Measurements from ENCODE around the gene SLC39A3. TPM values are rescaled to one million over a fixed set of nuclear protein-coding genes. Genes with fewer than 3 reads are reported as not detected.

Gene SLC39A3
- total RNA-seq, 4 donors from 2014 or later: 29.8 to 42.5 (median 36.2) TPM

DNA sequence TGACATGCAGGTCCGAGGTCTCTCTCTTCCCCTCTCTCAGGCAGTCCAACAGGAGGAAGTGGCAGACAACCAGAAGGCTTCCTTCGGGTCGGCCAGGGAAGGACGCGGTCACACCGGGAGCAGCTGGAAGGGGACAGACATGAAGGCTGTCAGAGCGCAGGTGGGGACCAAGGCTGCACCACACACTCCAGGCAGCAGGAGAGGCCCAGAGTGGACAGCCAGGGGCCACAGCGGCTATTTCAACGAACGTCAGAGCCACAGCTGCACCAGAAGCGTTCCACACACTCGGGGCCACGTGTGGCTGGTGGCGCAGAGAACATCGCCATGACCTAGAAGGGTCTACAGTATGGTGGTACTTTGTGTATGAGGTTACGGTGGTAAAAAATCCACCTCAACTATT, 16.0 kb upstream of the SLC39A3 start:
- H3K36me3 ChIP-seq: peaks cover 5 to 81% (median 5%) of the 10 kb centered on the region in 3 donors

GRCh38 chr19:2755448-2755705, 15.6 kb upstream of the SLC39A3 start:
- Histone ChIP-seq H3K4me3 (no peak overlapping the region), H3K9me3 (no peaks in the 10 kb centered on the region), H3K4me1 (no peaks in the 10 kb centered on the region), H3K36me3 (peaks cover under 1 to 76% (median 5%) of the 10 kb centered on the region in 3 donors), H3K27ac (no peak overlapping the region), H3K27me3 (no peaks in the 10 kb centered on the region)
- no peak for TF ChIP-seq EP300 (IDR thresholded peaks at IDR 0.05)
- TF ChIP-seq POLR2A (IDR thresholded peaks at IDR 0.05): no peak
- TF ChIP-seq, protein P1, sequence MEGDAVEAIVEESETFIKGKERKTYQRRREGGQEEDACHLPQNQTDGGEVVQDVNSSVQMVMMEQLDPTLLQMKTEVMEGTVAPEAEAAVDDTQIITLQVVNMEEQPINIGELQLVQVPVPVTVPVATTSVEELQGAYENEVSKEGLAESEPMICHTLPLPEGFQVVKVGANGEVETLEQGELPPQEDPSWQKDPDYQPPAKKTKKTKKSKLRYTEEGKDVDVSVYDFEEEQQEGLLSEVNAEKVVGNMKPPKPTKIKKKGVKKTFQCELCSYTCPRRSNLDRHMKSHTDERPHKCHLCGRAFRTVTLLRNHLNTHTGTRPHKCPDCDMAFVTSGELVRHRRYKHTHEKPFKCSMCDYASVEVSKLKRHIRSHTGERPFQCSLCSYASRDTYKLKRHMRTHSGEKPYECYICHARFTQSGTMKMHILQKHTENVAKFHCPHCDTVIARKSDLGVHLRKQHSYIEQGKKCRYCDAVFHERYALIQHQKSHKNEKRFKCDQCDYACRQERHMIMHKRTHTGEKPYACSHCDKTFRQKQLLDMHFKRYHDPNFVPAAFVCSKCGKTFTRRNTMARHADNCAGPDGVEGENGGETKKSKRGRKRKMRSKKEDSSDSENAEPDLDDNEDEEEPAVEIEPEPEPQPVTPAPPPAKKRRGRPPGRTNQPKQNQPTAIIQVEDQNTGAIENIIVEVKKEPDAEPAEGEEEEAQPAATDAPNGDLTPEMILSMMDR (IDR thresholded peaks at IDR 0.05): no peak
- 88 to 92% methylated on average over 16 of the region's 16 CpGs for WGBS, 2 donors
- DNase-seq (ENCODE audit: low spot score in 2 of 2): no peak

More for the DNA sequence above, 16.0 kb upstream of the SLC39A3 start:
- WGBS, 2 donors: 91 to 92% methylated on average over 16 of the region's 16 CpGs
- TF ChIP-seq, protein P1 (IDR thresholded peaks at IDR 0.05): no peak
- TF ChIP-seq EP300 (IDR thresholded peaks at IDR 0.05): no peak
- H3K4me3 ChIP-seq: no peak overlapping the region
- DNase-seq (ENCODE audit: low spot score in 2 of 2): no peak
- H3K27ac ChIP-seq: no peak overlapping the region
- no peaks in the 10 kb centered on the region for H3K4me1 ChIP-seq
- no peaks in the 10 kb centered on the region for H3K9me3 ChIP-seq
- no peaks in the 10 kb centered on the region for H3K27me3 ChIP-seq

DNA sequence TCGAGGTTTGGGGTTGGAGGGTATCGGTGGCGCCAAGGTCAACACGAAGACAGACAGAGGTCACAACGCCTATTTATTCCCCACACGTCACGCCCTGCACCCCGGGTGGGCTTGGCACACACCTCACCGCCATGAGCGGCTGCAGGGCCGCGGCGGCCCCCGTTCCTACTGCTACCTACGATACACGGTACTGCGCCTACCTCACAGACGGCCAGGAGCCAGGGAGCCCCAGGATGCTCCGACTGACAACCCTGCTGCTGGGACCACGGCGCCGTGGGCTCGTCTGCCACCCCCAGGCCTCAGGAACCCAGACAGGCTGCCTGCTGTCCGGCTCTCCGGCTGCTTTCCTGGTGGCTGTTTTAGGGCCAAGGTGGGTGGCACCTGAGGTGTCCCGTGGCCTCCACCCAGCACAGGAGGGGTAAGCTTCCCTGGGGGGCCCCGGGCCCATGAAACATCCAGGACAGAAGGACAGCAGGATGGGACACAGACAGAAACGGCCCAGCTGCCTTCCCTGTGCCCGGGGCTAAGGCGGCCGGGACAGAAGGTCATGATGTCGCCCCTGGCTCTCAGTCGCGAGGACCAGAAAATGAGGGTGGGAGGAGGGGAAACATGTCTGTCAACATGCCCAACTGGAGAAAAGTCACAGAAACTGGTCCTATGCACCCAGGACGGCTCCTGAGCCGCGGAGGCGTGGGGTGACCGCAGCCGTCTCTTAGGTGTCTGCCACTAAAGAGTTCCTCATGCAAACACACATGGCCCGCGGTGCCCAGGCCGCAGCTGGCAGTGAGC, 15.0 kb upstream of the SLC39A3 start:
- whole genome bisulfite sequencing, 2 donors: 81 to 87% methylated on average over 43 of the region's 43 CpGs
- Histone ChIP-seq H3K9me3 (no peaks in the 10 kb centered on the region), H3K4me3 (no peak overlapping the region), H3K27me3 (no peaks in the 10 kb centered on the region), H3K27ac (no peak overlapping the region), H3K36me3 (peaks cover 0 to 71% (median 5%) of the 10 kb centered on the region in 3 donors), H3K4me1 (no peaks in the 10 kb centered on the region)
- DNase-seq (ENCODE audit: low spot score in 2 of 2): no peak
- TF ChIP-seq, protein P1 (IDR thresholded peaks at IDR 0.05): no peak
- TF ChIP-seq POLR2A (IDR thresholded peaks at IDR 0.05) (no peak), EP300 (IDR thresholded peaks at IDR 0.05) (no peak)

DNA sequence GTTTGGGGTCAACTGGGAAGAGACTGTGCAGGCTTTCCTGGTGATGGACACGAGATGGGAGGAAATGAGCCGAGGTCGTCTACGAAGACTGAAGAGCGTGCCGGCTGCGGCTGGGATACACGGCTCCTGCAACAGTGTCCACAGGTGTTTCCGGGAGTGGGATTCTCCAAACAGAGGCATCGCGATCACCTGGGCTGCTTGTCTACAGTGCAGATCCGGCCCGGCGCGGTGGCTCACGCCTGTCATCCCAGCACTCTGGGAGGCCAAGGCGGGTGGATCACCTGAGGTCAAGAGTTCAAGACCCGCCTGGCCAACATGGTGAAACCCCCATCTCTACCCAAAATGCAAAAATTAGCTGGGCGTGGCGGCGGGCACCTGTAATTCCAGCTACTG, 11.6 kb upstream of the SLC39A3 start:
- Histone ChIP-seq H3K9me3 (no peaks in the 10 kb centered on the region), H3K4me1 (peaks cover 0 to 7% (median 0%) of the 10 kb centered on the region in 4 donors), H3K4me3 (no peak overlapping the region), H3K36me3 (peaks cover 0 to 38% (median 0%) of the 10 kb centered on the region in 3 donors), H3K27ac (no peak overlapping the region), H3K27me3 (no peaks in the 10 kb centered on the region)
- no peak for TF ChIP-seq POLR2A (IDR thresholded peaks at IDR 0.05)
- no peak for TF ChIP-seq EP300 (IDR thresholded peaks at IDR 0.05)
- TF ChIP-seq, protein P1 (IDR thresholded peaks at IDR 0.05): no peak
- WGBS, 2 donors: 90 to 94% methylated on average over 14 to 21 of the region's 21 CpGs
- DNase-seq (ENCODE audit: low spot score in 2 of 2): no peak

DNA sequence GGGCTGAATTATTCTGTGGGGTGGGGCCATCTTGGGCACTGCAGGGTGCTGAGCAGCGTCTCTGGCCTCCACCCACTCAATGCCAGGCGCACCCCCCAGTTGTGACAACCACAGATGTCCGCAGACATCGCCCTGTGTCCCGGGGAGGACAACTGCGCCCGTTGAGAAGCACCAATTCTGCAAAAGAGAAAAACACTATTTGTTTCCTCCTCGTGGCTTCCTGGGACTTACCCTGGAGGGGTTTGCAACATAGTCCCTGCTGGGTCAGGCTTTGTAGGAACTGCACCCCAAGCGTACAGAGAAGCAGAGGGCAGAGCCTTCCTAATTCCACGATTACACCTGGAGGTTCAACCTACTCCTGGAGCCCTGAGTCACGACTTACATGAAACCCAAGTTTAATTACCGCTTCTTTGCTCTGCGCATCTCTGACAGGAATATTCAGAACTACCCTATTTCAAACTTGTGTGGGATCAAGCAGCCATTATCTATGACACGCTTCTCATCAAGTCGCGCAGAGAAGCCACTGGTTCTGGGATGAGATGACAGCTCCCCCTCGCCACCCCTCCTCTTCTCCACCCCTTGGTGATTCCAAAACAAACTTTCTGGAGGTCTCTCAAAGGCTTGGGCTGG, 11.1 kb upstream of the SLC39A3 start:
- WGBS, 2 donors: 71 to 75% methylated on average over 17 of the region's 17 CpGs

More for the DNA sequence above, 11.1 kb upstream of the SLC39A3 start:
- Histone ChIP-seq H3K9me3 (no peaks in the 10 kb centered on the region), H3K4me1 (peaks cover 0 to 7% (median 0%) of the 10 kb centered on the region in 4 donors), H3K36me3 (peaks cover 0 to 33% (median 0%) of the 10 kb centered on the region in 3 donors), H3K4me3 (no peak overlapping the region), H3K27me3 (no peaks in the 10 kb centered on the region), H3K27ac (no peak overlapping the region)
- DNase-seq (ENCODE audit: low spot score in 2 of 2): no peak
- TF ChIP-seq POLR2A (IDR thresholded peaks at IDR 0.05): no peak
- TF ChIP-seq, protein P1 (IDR thresholded peaks at IDR 0.05): no peak
- TF ChIP-seq EP300 (IDR thresholded peaks at IDR 0.05): no peak
